WERI-Rb-1 (cell line): Measurements from ENCODE around the gene RALY.

Source experiments
- DNase-seq: peaks from one replicate; pipeline ENCODE4 v3.0.0-alpha.2; 2020
- H3K27ac ChIP-seq: fragments of 250-450 bp; sonication (Bioruptor Pico); 2 replicates; pipeline ENCODE4 v1.5.1; 2020; ENCODE audit warnings: mild to moderate bottlenecking, moderate library complexity
- H3K27me3 ChIP-seq: fragments of 250-450 bp; sonication (Bioruptor Pico); 2 replicates; pipeline ENCODE4 v1.5.1; 2021; ENCODE audit warnings: mild to moderate bottlenecking, low read depth, moderate library complexity; ENCODE audit not compliant: insufficient read depth, severe bottlenecking
- H3K36me3 ChIP-seq: fragments of 250-450 bp; sonication (Bioruptor Pico); 2 replicates; pipeline ENCODE4 v1.5.1; 2020; ENCODE audit warnings: mild to moderate bottlenecking, moderate library complexity
- H3K4me3 ChIP-seq: 2 replicates; pipeline ENCODE4 v1.5.1; 2011; ENCODE audit warnings: low read depth, mild to moderate bottlenecking, control low read depth, low read length
- H3K9me3 ChIP-seq: fragments of 250-450 bp; sonication (Bioruptor Pico); 2 replicates; pipeline ENCODE4 v1.5.1; 2021; ENCODE audit warnings: mild to moderate bottlenecking, moderate library complexity; ENCODE audit not compliant: severe bottlenecking
- CTCF ChIP-seq: IDR thresholded peaks from 2 replicates; pipeline ENCODE4 v1.5.1; 2011; ENCODE audit warnings: low read depth, mild to moderate bottlenecking, control low read depth, inconsistent platforms, low read length

RALY gene

GRCh38 chr20:34013554-34013953 is 19.8 kb downstream of the RALY start:
- H3K27ac ChIP-seq: no peak overlapping the region
- H3K4me3 ChIP-seq: no peak overlapping the region
- H3K27me3 ChIP-seq: no peaks in the 10 kb centered on the region
- no peak for DNase-seq
- TF ChIP-seq CTCF: no peak
- H3K9me3 ChIP-seq: no peaks in the 10 kb centered on the region
- H3K36me3 ChIP-seq: no peaks in the 10 kb centered on the region

DNA sequence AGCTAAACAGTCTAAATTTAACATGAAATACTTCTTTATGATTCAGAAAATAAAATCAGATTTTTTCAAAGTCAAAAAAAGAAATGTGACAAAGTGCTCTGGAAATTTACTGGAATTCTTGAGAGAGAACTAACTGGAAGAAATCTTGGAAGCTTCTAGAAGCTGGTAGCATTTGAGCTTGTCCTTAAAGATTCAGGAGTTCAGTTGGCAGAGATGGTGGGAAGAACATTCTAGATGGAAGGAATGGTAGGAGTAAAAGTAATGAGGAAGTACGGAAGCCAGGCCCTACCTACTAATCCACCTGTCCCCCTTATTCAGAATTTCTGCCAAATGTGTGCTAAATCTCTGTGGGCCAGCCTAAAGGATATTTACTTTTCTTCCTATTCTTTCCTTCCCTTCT is 21.2 kb downstream of the RALY start:
- H3K9me3 ChIP-seq: no peaks in the 10 kb centered on the region
- no peak overlapping the region for H3K27ac ChIP-seq
- no peaks in the 10 kb centered on the region for H3K36me3 ChIP-seq
- no peak for DNase-seq
- no peaks in the 10 kb centered on the region for H3K27me3 ChIP-seq
- no peak for TF ChIP-seq CTCF
- H3K4me3 ChIP-seq: no peak overlapping the region

- Histone ChIP-seq H3K4me3 (no peak overlapping the region), H3K27ac (no peak overlapping the region), H3K27me3 (no peaks in the 10 kb centered on the region), H3K36me3 (no peaks in the 10 kb centered on the region), H3K9me3 (no peaks in the 10 kb centered on the region)
- TF ChIP-seq CTCF: no peak
- no peak for DNase-seq
Measured at GRCh38 chr20:34015401-34016335, 22.0 kb downstream of the RALY start.

DNA sequence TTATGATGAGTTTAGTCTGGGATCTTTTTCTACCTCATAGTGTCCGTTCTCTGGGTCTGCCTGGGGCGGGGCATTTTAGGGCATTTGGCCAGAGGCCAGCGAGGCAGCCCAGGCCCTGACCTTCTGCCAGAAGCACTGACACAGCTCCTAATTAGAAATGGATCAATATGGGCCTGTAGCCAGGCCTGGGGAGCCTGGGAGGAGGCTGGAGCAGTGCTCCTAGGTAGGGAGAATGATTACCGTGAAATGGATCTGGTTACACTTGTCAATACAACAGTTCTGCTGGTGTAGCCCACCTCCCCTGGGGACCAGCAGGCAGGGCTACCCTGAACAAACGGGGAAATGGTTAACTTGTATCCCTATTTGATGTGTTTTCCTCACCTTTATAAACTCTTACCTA is 23.0 kb downstream of the RALY start:
- H3K27ac ChIP-seq: no peak overlapping the region
- TF ChIP-seq CTCF: no peak
- H3K27me3 ChIP-seq: no peaks in the 10 kb centered on the region
- H3K4me3 ChIP-seq: no peak overlapping the region
- H3K36me3 ChIP-seq: no peaks in the 10 kb centered on the region
- no peak for DNase-seq
- H3K9me3 ChIP-seq: no peaks in the 10 kb centered on the region

GRCh38 chr20:34017610-34018009 is 23.9 kb downstream of the RALY start:
- DNase-seq: no peak
- Histone ChIP-seq H3K36me3 (no peaks in the 10 kb centered on the region), H3K4me3 (no peak overlapping the region), H3K9me3 (no peaks in the 10 kb centered on the region), H3K27ac (no peak overlapping the region), H3K27me3 (no peaks in the 10 kb centered on the region)
- TF ChIP-seq CTCF: no peak
